ENCODE results near the gene PPEF1.

The PPEF1 gene

DNA sequence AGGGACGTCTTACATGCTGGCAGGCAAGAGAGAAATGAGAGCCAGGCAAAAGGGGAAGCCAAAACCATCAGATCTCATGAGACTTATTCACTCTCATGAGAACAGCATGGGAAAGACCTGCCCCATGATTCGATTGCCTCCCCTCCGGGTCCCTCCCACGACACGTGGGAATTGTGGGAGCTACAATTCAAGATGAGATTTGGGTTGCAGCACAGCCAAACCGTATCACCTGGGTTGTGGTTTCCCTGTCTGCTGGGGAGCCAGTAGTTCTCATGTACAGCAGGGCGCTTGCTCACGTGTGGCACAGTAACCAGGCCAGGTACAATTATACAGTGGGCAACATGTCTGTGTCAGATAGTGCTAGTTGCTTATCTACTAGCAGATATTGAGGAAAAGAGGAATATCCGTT, 24.5 kb upstream of the PPEF1 start:
- DNase-seq (ENCODE audit: low read depth in 1 of 2, low spot score in 1 of 2): no peak
- TF ChIP-seq JUND (IDR thresholded peaks at IDR 0.05; ENCODE audit: low read depth): no peak
- in situ Hi-C loops (cut with HindIII; ENCODE audit: low pct_unique_long_range_greater_than_20kb, low sequenced_read_pairs): no loop called here

DNA sequence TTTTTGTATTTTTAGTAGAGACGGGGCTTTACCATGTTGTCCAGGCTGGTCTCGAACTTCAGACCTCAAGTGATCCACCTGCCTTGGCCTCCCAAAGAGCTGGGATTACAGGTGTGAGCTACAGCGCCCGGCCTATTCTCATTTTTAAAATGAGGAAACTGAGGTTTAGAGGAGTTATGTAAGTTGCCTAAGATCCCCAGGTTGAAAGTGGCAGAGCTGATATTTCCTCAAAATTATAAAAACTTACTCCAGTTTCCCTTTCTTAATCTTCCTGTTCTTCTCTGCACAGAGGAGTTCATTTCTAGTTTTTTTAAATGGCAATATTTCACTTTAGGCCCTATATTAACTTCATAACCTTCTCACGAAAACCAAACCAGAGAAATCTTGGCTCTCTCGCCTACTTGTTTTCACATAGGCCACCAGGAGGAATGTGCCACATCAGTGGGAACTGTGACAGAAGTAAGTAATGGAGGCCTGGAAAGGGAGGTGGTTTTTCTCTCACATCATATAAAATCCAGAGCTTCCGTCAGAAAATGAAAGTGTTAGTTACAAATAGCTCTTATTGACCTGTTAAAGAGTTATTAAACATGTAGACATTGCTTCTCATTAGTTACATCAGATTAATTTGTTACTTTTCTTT, 19.5 kb upstream of the PPEF1 start:
- in situ Hi-C loops (cut with HindIII; ENCODE audit: low pct_unique_long_range_greater_than_20kb, low sequenced_read_pairs): no loop called here
- peak in 1 of 2 experiments; percentile 19 for DNase-seq (ENCODE audit: low read depth in 1 of 2, low spot score in 1 of 2)
- TF ChIP-seq JUND (IDR thresholded peaks at IDR 0.05; ENCODE audit: low read depth): no peak

DNA sequence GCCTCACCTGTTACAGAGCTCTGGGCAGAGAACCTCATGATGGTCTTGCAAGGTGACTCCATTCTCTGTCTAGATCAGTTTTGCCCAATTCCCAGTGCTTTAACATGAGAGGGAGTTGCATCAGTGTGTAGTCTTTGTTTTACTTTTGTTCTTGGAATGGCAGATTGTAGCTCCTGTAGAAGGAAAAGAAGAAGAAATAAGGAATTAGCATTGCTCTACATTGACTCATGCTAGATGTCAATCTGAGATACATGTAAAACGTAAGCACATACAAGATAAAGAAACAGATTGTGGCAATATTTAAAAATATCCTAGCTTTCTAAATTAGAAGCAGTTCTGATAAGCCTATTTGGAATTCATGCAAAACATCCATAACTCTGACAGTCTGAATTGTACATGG, 16.0 kb upstream of the PPEF1 start:
- DNase-seq (ENCODE audit: low read depth in 1 of 2, low spot score in 1 of 2): no peak
- TF ChIP-seq JUND (IDR thresholded peaks at IDR 0.05; ENCODE audit: low read depth): no peak
- in situ Hi-C loops (cut with HindIII; ENCODE audit: low pct_unique_long_range_greater_than_20kb, low sequenced_read_pairs): no loop called here

DNA sequence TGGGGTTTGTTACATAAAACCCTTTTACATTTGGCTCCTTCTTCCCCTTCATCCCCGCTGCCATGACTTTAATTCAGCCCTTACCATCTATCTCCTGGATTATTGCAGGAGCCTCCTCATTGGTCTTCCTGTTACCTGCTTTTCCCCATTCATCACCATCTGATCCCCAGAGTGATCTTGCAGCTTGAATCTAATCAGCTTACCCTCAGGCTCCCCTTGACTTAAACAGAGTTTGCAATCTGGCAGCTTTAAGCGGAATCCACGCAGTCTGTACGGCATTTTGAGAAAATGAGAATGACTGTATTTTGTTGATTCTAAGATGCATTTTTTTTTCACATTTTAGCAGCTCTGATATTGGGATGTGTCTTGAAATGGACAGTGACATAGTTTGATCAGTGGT, 14.9 kb upstream of the PPEF1 start:
- in situ Hi-C loops (cut with HindIII; ENCODE audit: low pct_unique_long_range_greater_than_20kb, low sequenced_read_pairs): no loop called here
- no peak for TF ChIP-seq JUND (IDR thresholded peaks at IDR 0.05; ENCODE audit: low read depth)
- DNase-seq (ENCODE audit: low read depth in 1 of 2, low spot score in 1 of 2): no peak

DNA sequence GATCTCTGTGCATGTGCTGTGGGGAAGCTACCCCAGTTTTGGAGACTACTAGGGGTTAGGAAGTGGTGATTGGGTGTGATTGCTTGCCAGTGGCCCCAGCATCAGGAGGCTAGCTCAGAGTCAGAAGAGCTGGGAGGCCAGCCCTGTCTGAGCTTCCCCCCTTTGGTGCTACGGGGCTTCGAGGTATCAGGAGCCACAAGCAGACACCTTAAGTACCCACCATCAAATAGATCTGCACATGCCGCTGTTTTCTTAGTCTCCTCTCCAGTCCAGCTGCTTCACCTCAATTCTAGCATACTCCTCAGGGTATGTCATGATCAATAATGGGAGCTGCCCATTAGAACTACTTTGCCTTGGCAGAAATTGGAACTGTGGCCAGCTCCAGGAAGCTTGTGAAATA, 10.8 kb upstream of the PPEF1 start:
- TF ChIP-seq JUND (IDR thresholded peaks at IDR 0.05; ENCODE audit: low read depth): no peak
- in situ Hi-C loops (cut with HindIII; ENCODE audit: low pct_unique_long_range_greater_than_20kb, low sequenced_read_pairs): no loop called here
- DNase-seq (ENCODE audit: low read depth in 1 of 2, low spot score in 1 of 2): no peak

DNA sequence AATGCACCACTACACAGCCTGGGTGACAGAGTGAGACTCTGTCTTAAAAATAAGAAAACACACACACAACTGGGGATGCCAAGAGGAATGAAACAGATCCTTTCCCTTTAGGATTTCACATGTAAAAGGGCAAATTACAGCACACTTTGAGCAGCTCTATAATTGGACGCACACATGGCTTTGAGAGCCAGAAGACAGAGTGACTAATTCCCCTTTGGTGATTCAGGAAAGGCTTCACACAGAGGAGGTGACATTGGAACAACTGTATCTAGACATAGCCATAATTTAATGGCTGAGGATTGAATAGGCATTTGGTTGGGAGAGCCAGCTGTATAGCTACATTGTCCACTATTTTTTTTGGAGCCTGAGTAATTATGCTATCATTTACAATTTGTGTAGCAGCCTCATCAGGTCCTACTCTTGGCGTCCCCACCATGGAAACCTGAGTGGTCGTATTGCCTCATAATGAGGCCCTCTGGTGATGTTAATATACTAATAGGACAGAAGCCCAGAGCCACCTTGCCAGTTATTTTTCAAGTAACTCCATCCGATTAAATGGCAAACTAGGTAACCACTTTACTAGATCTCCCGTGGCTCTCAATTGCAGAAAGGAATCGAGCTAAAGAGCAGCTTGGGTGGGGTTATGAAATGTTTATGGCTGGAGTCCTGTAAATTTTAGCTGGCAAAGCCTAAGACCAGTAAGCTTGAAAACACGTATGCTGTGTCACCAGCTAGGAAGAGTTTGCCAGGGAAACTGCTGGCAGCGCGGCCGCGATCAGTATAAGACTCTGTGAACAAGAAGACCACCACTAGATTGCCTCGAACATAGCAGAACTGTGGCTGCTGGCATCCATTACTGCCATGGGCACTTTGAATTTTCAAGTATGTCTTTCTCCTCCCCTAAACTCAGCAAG, 8.5 kb upstream of the PPEF1 start:
- in situ Hi-C loops (cut with HindIII; ENCODE audit: low pct_unique_long_range_greater_than_20kb, low sequenced_read_pairs): no loop called here
- DNase-seq (ENCODE audit: low read depth in 1 of 2, low spot score in 1 of 2): no peak
- no peak for TF ChIP-seq JUND (IDR thresholded peaks at IDR 0.05; ENCODE audit: low read depth)

DNA sequence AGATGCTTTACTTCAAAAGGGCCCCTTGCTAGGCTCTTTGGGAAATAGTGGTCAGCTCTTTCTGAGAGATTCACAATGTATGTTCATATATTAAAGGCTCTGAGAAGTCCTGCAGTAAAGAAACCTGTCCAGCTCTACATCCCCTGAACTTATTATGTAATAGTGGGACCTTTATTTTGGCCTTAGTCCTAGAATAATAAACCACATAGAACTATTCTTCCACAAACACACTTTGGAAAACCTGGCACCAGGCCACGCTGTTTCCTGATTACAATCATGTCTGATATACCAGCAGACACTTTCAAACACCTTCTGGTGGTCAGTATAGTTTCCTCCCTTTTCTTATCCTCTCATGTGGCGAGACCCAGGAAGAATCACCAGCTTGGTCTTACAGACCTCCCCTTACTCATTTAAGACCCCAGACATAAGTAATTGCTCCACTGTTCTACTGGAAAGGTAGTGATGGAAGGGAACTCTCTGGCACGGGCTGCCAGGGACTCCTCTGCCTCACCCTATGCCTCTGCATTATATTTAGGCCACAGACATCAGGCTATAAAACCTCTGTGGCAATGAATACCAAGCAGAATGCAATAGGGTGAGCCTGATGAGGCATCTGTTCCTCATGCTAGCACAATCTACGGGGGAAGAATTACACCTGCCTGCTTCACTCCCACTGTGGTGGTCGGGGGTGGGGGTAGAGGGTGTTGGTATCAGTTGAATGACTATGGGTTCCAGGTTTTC, 5.7 kb upstream of the PPEF1 start:
- peak in 1 of 2 experiments; percentile 32 for DNase-seq (ENCODE audit: low read depth in 1 of 2, low spot score in 1 of 2)
- no peak for TF ChIP-seq JUND (IDR thresholded peaks at IDR 0.05; ENCODE audit: low read depth)
- in situ Hi-C loops (cut with HindIII; ENCODE audit: low pct_unique_long_range_greater_than_20kb, low sequenced_read_pairs): no loop called here

GRCh38 chrX:18702362-18703195, 4.9 kb upstream of the PPEF1 start:
- in situ Hi-C loops (cut with HindIII; ENCODE audit: low pct_unique_long_range_greater_than_20kb, low sequenced_read_pairs): no loop called here
- no peak for TF ChIP-seq JUND (IDR thresholded peaks at IDR 0.05; ENCODE audit: low read depth)
- DNase-seq (ENCODE audit: low read depth in 1 of 2, low spot score in 1 of 2): peak in 1 of 2 experiments; percentile 19

GRCh38 chrX:18709833-18710232, 2.4 kb downstream of the PPEF1 start:
- DNase-seq (ENCODE audit: low read depth in 1 of 2, low spot score in 1 of 2): no peak
- in situ Hi-C loops (cut with HindIII; ENCODE audit: low pct_unique_long_range_greater_than_20kb, low sequenced_read_pairs): no loop called here
- no peak for TF ChIP-seq JUND (IDR thresholded peaks at IDR 0.05; ENCODE audit: low read depth)

DNA sequence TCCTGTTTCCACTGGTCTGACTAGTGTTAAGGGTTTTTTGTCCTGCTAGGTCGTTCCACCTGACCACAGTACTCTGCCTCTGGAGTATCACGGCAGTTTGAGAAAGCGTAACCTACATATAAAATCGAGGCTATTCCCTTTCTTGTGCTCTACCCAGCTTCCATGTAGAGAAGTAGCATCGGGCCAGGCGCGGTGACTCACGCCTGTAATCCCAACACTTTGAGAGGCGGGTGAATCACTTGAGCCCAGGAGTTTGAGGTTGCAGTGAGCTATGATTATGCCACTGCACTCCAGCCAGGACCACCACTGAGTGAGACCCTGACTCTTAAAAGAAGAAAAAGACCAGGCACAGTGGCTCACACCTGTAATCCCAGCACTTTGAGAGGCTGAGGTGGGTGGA, 7.5 kb downstream of the PPEF1 start:
- DNase-seq (ENCODE audit: low read depth in 1 of 2, low spot score in 1 of 2): no peak
- no peak for TF ChIP-seq JUND (IDR thresholded peaks at IDR 0.05; ENCODE audit: low read depth)
- in situ Hi-C loops (cut with HindIII; ENCODE audit: low pct_unique_long_range_greater_than_20kb, low sequenced_read_pairs): no loop called here

DNA sequence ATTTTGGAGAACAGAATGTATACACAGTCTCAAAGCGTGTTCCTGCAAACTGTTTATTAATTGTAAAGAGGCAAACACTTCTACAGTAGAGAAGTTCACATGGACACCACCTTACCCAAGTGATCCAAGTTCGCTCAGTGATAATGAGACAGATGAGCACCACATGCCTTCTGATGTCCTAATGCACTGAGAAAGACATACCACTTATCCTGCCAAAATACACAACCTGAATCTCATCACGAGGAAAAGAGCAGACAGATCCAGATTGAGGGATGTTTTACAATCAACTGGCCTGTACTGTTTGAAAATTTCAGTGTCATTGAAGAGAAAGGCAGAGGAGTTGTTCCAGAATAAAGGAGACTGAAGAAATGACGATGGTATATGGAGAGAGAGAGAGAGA, 12.4 kb downstream of the PPEF1 start:
- no peak for DNase-seq (ENCODE audit: low read depth in 1 of 2, low spot score in 1 of 2)
- TF ChIP-seq JUND (IDR thresholded peaks at IDR 0.05; ENCODE audit: low read depth): no peak
- in situ Hi-C loops (cut with HindIII; ENCODE audit: low pct_unique_long_range_greater_than_20kb, low sequenced_read_pairs): no loop called here
